HUES6 (cell line): ENCODE measurements around the gene ACTC1.

Experiments
- H3K27ac ChIP-seq: 2 replicates; pipeline ENCODE4 v1.7.0; 2013; ENCODE audit warnings: low read depth, mild to moderate bottlenecking, low read length, inconsistent platforms
- H3K27me3 ChIP-seq: 2 replicates; pipeline ENCODE4 v1.6.1; 2013; ENCODE audit warnings: low read length; ENCODE audit not compliant: control insufficient read depth, insufficient read depth
- H3K36me3 ChIP-seq: 2 replicates; pipeline ENCODE4 v1.6.1; 2013; ENCODE audit warnings: low read length; ENCODE audit not compliant: control insufficient read depth, insufficient read depth
- H3K4me1 ChIP-seq: 2 replicates; pipeline ENCODE4 v1.6.1; 2013; ENCODE audit warnings: low read length; ENCODE audit not compliant: control insufficient read depth, insufficient read depth
- H3K4me3 ChIP-seq: 2 replicates; pipeline ENCODE4 v1.5.1; 2013; ENCODE audit warnings: low read depth, low read length
- H3K9ac ChIP-seq: one replicate; pipeline ENCODE4 v1.6.1; 2013; ENCODE audit warnings: mild to moderate bottlenecking, low read length
- H3K9me3 ChIP-seq: 2 replicates; pipeline ENCODE4 v1.6.1; 2013; ENCODE audit warnings: low read depth, low read length; ENCODE audit not compliant: control insufficient read depth, insufficient read depth

ACTC1 gene

GRCh38 chr15:34799149-34800101, 4.1 kb upstream of the ACTC1 start:
- Histone ChIP-seq H3K27ac (peak overlapping the region; percentile 44; the same call in 1 of the 2 replicates), H3K9me3 (no peaks in the 10 kb centered on the region), H3K4me1 (peaks cover 28% of the 10 kb centered on the region), H3K9ac (peak overlapping the region; percentile 72), H3K36me3 (no peaks in the 10 kb centered on the region), H3K4me3 (no peak overlapping the region), H3K27me3 (peaks cover 26% of the 10 kb centered on the region)

- Histone ChIP-seq H3K36me3 (peaks cover 14% of the 10 kb centered on the region; the same call in 1 of the 2 replicates), H3K27me3 (peaks cover 33% of the 10 kb centered on the region), H3K4me1 (peaks cover 28% of the 10 kb centered on the region), H3K9me3 (no peaks in the 10 kb centered on the region), H3K27ac (no peak overlapping the region), H3K9ac (no peak overlapping the region), H3K4me3 (no peak overlapping the region)
These were observed 1.6 kb upstream of the ACTC1 start for GRCh38 chr15:34796847-34797435.

- peak overlapping the region; percentile 57 for H3K4me3 ChIP-seq
These were observed 651 bp downstream of the ACTC1 start for GRCh38 chr15:34794590-34795206.

GRCh38 chr15:34793901-34794300, 1.4 kb downstream of the ACTC1 start:
- Histone ChIP-seq H3K36me3 (peaks cover 24% of the 10 kb centered on the region), H3K9me3 (no peaks in the 10 kb centered on the region), H3K27ac (no peak overlapping the region; the same call in 1 of the 2 replicates), H3K4me1 (peaks cover 16% of the 10 kb centered on the region), H3K27me3 (peaks cover 33% of the 10 kb centered on the region), H3K9ac (peak overlapping the region; percentile 78), H3K4me3 (peak overlapping the region; percentile 57; the same call in 1 of the 2 replicates)

More at GRCh38 chr15:34794590-34795206, 651 bp downstream of the ACTC1 start:
- peak overlapping the region; percentile 78 for H3K9ac ChIP-seq
- H3K4me1 ChIP-seq: peaks cover 23% of the 10 kb centered on the region
- H3K27me3 ChIP-seq: peaks cover 33% of the 10 kb centered on the region
- no peaks in the 10 kb centered on the region for H3K9me3 ChIP-seq
- peak overlapping the region; percentile 18; the same call in 1 of the 2 replicates for H3K27ac ChIP-seq
- H3K36me3 ChIP-seq: peaks cover 24% of the 10 kb centered on the region

- Histone ChIP-seq H3K27ac (no peak overlapping the region), H3K9me3 (no peaks in the 10 kb centered on the region), H3K4me1 (peaks cover 13% of the 10 kb centered on the region), H3K9ac (peak overlapping the region; percentile 78), H3K27me3 (peaks cover 33% of the 10 kb centered on the region), H3K36me3 (peaks cover 24% of the 10 kb centered on the region), H3K4me3 (peak overlapping the region; percentile 33; the same call in 1 of the 2 replicates)
These were observed 2.3 kb downstream of the ACTC1 start for GRCh38 chr15:34793071-34793470.

- no peak overlapping the region for H3K9ac ChIP-seq
- no peaks in the 10 kb centered on the region for H3K9me3 ChIP-seq
- H3K4me1 ChIP-seq: peaks cover 13% of the 10 kb centered on the region
- H3K27ac ChIP-seq: no peak overlapping the region
- H3K36me3 ChIP-seq: peaks cover 24% of the 10 kb centered on the region
- H3K4me3 ChIP-seq: no peak overlapping the region
- peaks cover 28% of the 10 kb centered on the region for H3K27me3 ChIP-seq
These were observed 3.6 kb downstream of the ACTC1 start for GRCh38 chr15:34791701-34792100.

- peaks cover 24% of the 10 kb centered on the region for H3K36me3 ChIP-seq
- no peak overlapping the region for H3K9ac ChIP-seq
- no peaks in the 10 kb centered on the region for H3K9me3 ChIP-seq
- peaks cover 14% of the 10 kb centered on the region for H3K27me3 ChIP-seq
- H3K4me1 ChIP-seq: peaks cover 3% of the 10 kb centered on the region; the same call in 1 of the 2 replicates
- H3K4me3 ChIP-seq: no peak overlapping the region
- no peak overlapping the region for H3K27ac ChIP-seq
These were observed 5.2 kb downstream of the ACTC1 start for GRCh38 chr15:34790121-34790520.

- Histone ChIP-seq H3K36me3 (peaks cover 24% of the 10 kb centered on the region), H3K4me3 (no peak overlapping the region), H3K27ac (no peak overlapping the region), H3K9ac (no peak overlapping the region), H3K4me1 (no peaks in the 10 kb centered on the region), H3K27me3 (peaks cover 6% of the 10 kb centered on the region), H3K9me3 (no peaks in the 10 kb centered on the region)
These were observed 6.0 kb downstream of the ACTC1 start for GRCh38 chr15:34789326-34789725.

GRCh38 chr15:34786206-34786605, 9.1 kb downstream of the ACTC1 start:
- Histone ChIP-seq H3K4me1 (no peaks in the 10 kb centered on the region), H3K36me3 (peaks cover 4% of the 10 kb centered on the region), H3K27ac (no peak overlapping the region), H3K9me3 (no peaks in the 10 kb centered on the region), H3K27me3 (peaks cover 5% of the 10 kb centered on the region; the same call in 1 of the 2 replicates), H3K4me3 (no peak overlapping the region), H3K9ac (no peak overlapping the region)

- H3K36me3 ChIP-seq: no peaks in the 10 kb centered on the region
- H3K27me3 ChIP-seq: peaks cover 5% of the 10 kb centered on the region; the same call in 1 of the 2 replicates
- H3K9me3 ChIP-seq: no peaks in the 10 kb centered on the region
- no peak overlapping the region for H3K9ac ChIP-seq
- H3K4me1 ChIP-seq: no peaks in the 10 kb centered on the region
- H3K27ac ChIP-seq: no peak overlapping the region
- H3K4me3 ChIP-seq: no peak overlapping the region
These were observed 11.4 kb downstream of the ACTC1 start for GRCh38 chr15:34783991-34784390.
